22Rv1 (cell line): ENCODE measurements around the gene TMEM51.
A peak's percentile ranks its signal among the peaks of the same experiment; 100 is the strongest.

ENCODE experiments used
- ZFX ChIP-seq: fragments of 450-650 bp; IDR thresholded peaks from 2 replicates; pipeline ENCODE4 v1.6.1; 2017; ENCODE audit warnings: antibody characterized with exemption, borderline replicate concordance
- TF ChIP-seq, protein P1 (sequence below): fragments of 450-650 bp; IDR thresholded peaks from 2 replicates; pipeline ENCODE4 v1.5.1; 2017; ENCODE audit warnings: mild to moderate bottlenecking

GRCh38 chr1:15152318-15153183 lies 996 bp upstream of the TMEM51 start:
- TF ChIP-seq, protein P1, sequence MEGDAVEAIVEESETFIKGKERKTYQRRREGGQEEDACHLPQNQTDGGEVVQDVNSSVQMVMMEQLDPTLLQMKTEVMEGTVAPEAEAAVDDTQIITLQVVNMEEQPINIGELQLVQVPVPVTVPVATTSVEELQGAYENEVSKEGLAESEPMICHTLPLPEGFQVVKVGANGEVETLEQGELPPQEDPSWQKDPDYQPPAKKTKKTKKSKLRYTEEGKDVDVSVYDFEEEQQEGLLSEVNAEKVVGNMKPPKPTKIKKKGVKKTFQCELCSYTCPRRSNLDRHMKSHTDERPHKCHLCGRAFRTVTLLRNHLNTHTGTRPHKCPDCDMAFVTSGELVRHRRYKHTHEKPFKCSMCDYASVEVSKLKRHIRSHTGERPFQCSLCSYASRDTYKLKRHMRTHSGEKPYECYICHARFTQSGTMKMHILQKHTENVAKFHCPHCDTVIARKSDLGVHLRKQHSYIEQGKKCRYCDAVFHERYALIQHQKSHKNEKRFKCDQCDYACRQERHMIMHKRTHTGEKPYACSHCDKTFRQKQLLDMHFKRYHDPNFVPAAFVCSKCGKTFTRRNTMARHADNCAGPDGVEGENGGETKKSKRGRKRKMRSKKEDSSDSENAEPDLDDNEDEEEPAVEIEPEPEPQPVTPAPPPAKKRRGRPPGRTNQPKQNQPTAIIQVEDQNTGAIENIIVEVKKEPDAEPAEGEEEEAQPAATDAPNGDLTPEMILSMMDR = peak; percentile 85
- no peak for TF ChIP-seq ZFX
